ENCODE results near the gene OR52K2.

GRCh38 chr11:4467811-4468606 is 18.9 kb downstream of the OR52K2 start:
- TF ChIP-seq CTCF (IDR thresholded peaks at IDR 0.05) (no peak), POLR2A (IDR thresholded peaks at IDR 0.05) (no peak)
